Stimulated activated CD4-positive, alpha-beta T cell treated with anti-CD3 and anti-CD28 coated beads, Interleukin-15, amount 100 ng/mL, for 1 hour (primary cell): Measurements from ENCODE around the gene NCOA3.

ENCODE experiments used
- DNase-seq, 2 donors: peaks; one replicate each; pipeline ENCODE4 v3.0.0-alpha.2; 2020; ENCODE audit warnings: low read depth in 1 of 2, low spot score in 1 of 2

Gene NCOA3

GRCh38 chr20:47664744-47665143 is 163.1 kb downstream of the NCOA3 start:
- DNase-seq = no peak

GRCh38 chr20:47665221-47665991 is 163.7 kb downstream of the NCOA3 start:
- DNase-seq = no peak

GRCh38 chr20:47666304-47666703 is 164.6 kb downstream of the NCOA3 start:
- no peak for DNase-seq

- no peak for DNase-seq
Measured at GRCh38 chr20:47667086-47667485, 165.4 kb downstream of the NCOA3 start.

- no peak for DNase-seq
Measured at GRCh38 chr20:47667531-47668312, 166.0 kb downstream of the NCOA3 start.

GRCh38 chr20:47668313-47669151 is 166.8 kb downstream of the NCOA3 start:
- DNase-seq = no peak

- no peak for DNase-seq
Measured at GRCh38 chr20:47669152-47669425, 167.4 kb downstream of the NCOA3 start.

GRCh38 chr20:47669489-47669888 is 167.8 kb downstream of the NCOA3 start:
- no peak for DNase-seq

GRCh38 chr20:47669927-47670890 is 168.5 kb downstream of the NCOA3 start:
- DNase-seq = no peak

GRCh38 chr20:47670913-47671312 is 169.2 kb downstream of the NCOA3 start:
- DNase-seq = no peak

GRCh38 chr20:47672166-47672565 is 170.5 kb downstream of the NCOA3 start:
- no peak for DNase-seq

GRCh38 chr20:47672886-47673670 is 171.4 kb downstream of the NCOA3 start:
- DNase-seq = no peak

- no peak for DNase-seq
Measured at GRCh38 chr20:47673671-47673955, 171.9 kb downstream of the NCOA3 start.

- no peak for DNase-seq
Measured at GRCh38 chr20:47674145-47674544, 172.5 kb downstream of the NCOA3 start.

- DNase-seq = no peak
Measured at GRCh38 chr20:47674686-47675085, 173.0 kb downstream of the NCOA3 start.

GRCh38 chr20:47675190-47676142 is 173.8 kb downstream of the NCOA3 start:
- no peak for DNase-seq

- no peak for DNase-seq
Measured at GRCh38 chr20:47676219-47676721, 174.6 kb downstream of the NCOA3 start.

- DNase-seq = no peak
Measured at GRCh38 chr20:47676912-47677634, 175.4 kb downstream of the NCOA3 start.
